Fibroblast of lung (primary cell): Measurements from ENCODE around the gene MID1. TPM values are rescaled to one million over a fixed set of nuclear protein-coding genes. Genes with fewer than 3 reads are reported as not detected.
A peak's percentile ranks its signal among the peaks of the same experiment; 100 is the strongest.

ENCODE experiments used
- DNase-seq, 2 donors: peaks; one replicate each; pipeline versions ENCODE4 v3.0.0 to v3.0.0-alpha.2; 2010; ENCODE audit warnings: low read depth in 2 of 2
- H2AFZ ChIP-seq: 2 replicates; pipeline ENCODE4 v1.5.1; 2012; ENCODE audit warnings: low read length, control low read depth, inconsistent platforms
- H3K27ac ChIP-seq: 2 replicates; pipeline ENCODE4 v1.5.1; 2011; ENCODE audit warnings: low read length, control low read depth; ENCODE audit not compliant: insufficient read depth
- H3K27me3 ChIP-seq: 2 replicates; pipeline ENCODE4 v1.5.1; 2011; ENCODE audit warnings: mild to moderate bottlenecking, low read length; ENCODE audit not compliant: control insufficient read depth, insufficient read depth
- H3K36me3 ChIP-seq: 2 replicates; pipeline ENCODE4 v1.5.1; 2011; ENCODE audit warnings: low read length; ENCODE audit not compliant: control insufficient read depth, insufficient read depth
- H3K4me1 ChIP-seq: 2 replicates; pipeline ENCODE4 v1.5.1; 2011; ENCODE audit warnings: low read length; ENCODE audit not compliant: control insufficient read depth, insufficient read depth; ENCODE audit errors: extremely low read depth
- H3K4me2 ChIP-seq: 2 replicates; pipeline ENCODE4 v1.5.1; 2011; ENCODE audit warnings: low read length, control low read depth; ENCODE audit not compliant: insufficient read depth; ENCODE audit errors: extremely low read depth
- H3K4me3 ChIP-seq, 4 experiments: fragments of 200-600 bp in 1 of 4; sonication (generic) in 1 of 4; replicated peaks in 1 of 4; 2 replicates each; pipeline ENCODE4 v1.5.1; 2011 to 2016; ENCODE audit warnings: low read length in 4 of 4, low read depth in 3 of 4, mild to moderate bottlenecking in 3 of 4, control low read depth in 2 of 4, inconsistent platforms in 1 of 4, mixed read lengths in 1 of 4; ENCODE audit not compliant: insufficient read depth in 1 of 4; ENCODE audit errors: control extremely low read depth in 1 of 4
- H3K79me2 ChIP-seq: 2 replicates; pipeline ENCODE4 v1.5.1; 2012; ENCODE audit warnings: mild to moderate bottlenecking, low read length, inconsistent platforms; ENCODE audit not compliant: control insufficient read depth, insufficient read depth
- H3K9ac ChIP-seq: 2 replicates; pipeline ENCODE4 v1.5.1; 2011; ENCODE audit warnings: mild to moderate bottlenecking, low read length, control low read depth; ENCODE audit not compliant: insufficient read depth
- H3K9me3 ChIP-seq: 2 replicates; pipeline ENCODE4 v1.5.1; 2012; ENCODE audit warnings: low read depth, low read length; ENCODE audit not compliant: control insufficient read depth, insufficient read depth
- H4K20me1 ChIP-seq: 2 replicates; pipeline ENCODE4 v1.5.1; 2011; ENCODE audit warnings: low read length; ENCODE audit not compliant: control insufficient read depth, insufficient read depth; ENCODE audit errors: extremely low read depth
- EZH2 ChIP-seq: IDR thresholded peaks from 2 replicates; pipeline ENCODE4 v1.5.1; 2012; ENCODE audit warnings: low read length, control low read depth, mild to moderate bottlenecking; ENCODE audit errors: missing control alignments
- polyA plus RNA-seq, 2 donors: library from polyadenylated mRNA; depleted of rRNA in 1 of 2; stranded (reverse) in 1 of 2; unstranded in 1 of 2; fragments of >200 nt; gene quantifications; 2 replicates each; pipeline ENCODE4 v1.2.1, GENCODE V29; 2011 to 2012; ENCODE audit warnings: missing spikeins in 1 of 2
- total RNA-seq: library from RNA; depleted of rRNA; stranded (reverse); fragments of >200 nt; gene quantifications from 2 replicates; pipeline ENCODE4 v1.2.1, GENCODE V29; 2014
- TF ChIP-seq, protein P1 (sequence below), 2 donors: IDR thresholded peaks in 1 of 2; conservative IDR thresholded peaks in 1 of 2; 1 replicate in 1 of 2; 2 replicates in 1 of 2; pipeline ENCODE4 v1.5.1; 2011 to 2012; ENCODE audit warnings: low read length in 2 of 2, control low read depth in 1 of 2, inconsistent platforms in 1 of 2, low read depth in 1 of 2, mild to moderate bottlenecking in 1 of 2

Gene MID1
- total and polyA plus RNA-seq, 2 donors (not counting 1 experiment from before 2014, with no cell fraction given): 20.3 to 27.7 TPM

- no peak overlapping the region for H2AFZ ChIP-seq
- DNase-seq: peak; percentile 15 to 76
These were observed 28.2 kb upstream of the MID1 start for GRCh38 chrX:10648614-10649013.

DNA sequence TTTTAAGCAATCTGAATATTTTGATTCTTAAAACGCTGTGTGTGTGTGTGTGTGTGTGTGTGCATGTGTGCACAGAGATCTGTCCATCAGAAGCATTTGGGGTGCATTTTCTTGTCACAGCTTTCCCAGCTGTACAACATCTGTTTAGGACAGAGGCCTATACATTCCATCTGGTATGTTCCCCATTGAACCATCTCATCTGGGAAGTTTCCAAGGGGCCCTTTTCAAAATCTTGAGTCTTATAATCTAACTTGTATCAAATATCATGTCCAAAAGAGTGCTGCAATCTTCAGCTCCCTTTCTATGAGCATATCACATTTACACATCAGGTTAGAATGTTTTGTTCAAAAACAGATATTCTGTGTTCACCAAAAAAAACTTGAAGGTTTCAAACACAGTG lies 16.5 kb upstream of the MID1 start:
- no peak overlapping the region for H3K4me2 ChIP-seq
- peaks cover 2% of the 10 kb centered on the region for H3K4me1 ChIP-seq
- no peak overlapping the region for H2AFZ ChIP-seq
- H3K27ac ChIP-seq: no peak overlapping the region
- peak in 1 of 2 donors; percentile 30 for DNase-seq
- no peak overlapping the region for H3K9ac ChIP-seq
- H3K9me3 ChIP-seq: no peaks in the 10 kb centered on the region
- H3K27me3 ChIP-seq: no peaks in the 10 kb centered on the region
- no peaks in the 10 kb centered on the region for H3K36me3 ChIP-seq
- no peak overlapping the region for H3K4me3 ChIP-seq
- TF ChIP-seq EZH2: no peak
- TF ChIP-seq, protein P1, sequence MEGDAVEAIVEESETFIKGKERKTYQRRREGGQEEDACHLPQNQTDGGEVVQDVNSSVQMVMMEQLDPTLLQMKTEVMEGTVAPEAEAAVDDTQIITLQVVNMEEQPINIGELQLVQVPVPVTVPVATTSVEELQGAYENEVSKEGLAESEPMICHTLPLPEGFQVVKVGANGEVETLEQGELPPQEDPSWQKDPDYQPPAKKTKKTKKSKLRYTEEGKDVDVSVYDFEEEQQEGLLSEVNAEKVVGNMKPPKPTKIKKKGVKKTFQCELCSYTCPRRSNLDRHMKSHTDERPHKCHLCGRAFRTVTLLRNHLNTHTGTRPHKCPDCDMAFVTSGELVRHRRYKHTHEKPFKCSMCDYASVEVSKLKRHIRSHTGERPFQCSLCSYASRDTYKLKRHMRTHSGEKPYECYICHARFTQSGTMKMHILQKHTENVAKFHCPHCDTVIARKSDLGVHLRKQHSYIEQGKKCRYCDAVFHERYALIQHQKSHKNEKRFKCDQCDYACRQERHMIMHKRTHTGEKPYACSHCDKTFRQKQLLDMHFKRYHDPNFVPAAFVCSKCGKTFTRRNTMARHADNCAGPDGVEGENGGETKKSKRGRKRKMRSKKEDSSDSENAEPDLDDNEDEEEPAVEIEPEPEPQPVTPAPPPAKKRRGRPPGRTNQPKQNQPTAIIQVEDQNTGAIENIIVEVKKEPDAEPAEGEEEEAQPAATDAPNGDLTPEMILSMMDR (conservative IDR thresholded peaks at IDR 0.05 in 1 of 2, IDR thresholded peaks at IDR 0.05 in 1 of 2; ENCODE audit: low read depth in 1 of 2, low read length in 2 of 2): no peak
- H3K79me2 ChIP-seq: no peaks in the 10 kb centered on the region
- H4K20me1 ChIP-seq: no peaks in the 10 kb centered on the region

More at GRCh38 chrX:10648614-10649013, 28.2 kb upstream of the MID1 start:
- Histone ChIP-seq H3K36me3 (no peaks in the 10 kb centered on the region), H3K79me2 (no peaks in the 10 kb centered on the region), H3K4me1 (no peaks in the 10 kb centered on the region), H3K27ac (no peak overlapping the region), H3K4me2 (no peak overlapping the region), H3K4me3 (no peak overlapping the region), H3K9me3 (no peaks in the 10 kb centered on the region), H4K20me1 (no peaks in the 10 kb centered on the region), H3K9ac (no peak overlapping the region), H3K27me3 (no peaks in the 10 kb centered on the region)
- TF ChIP-seq EZH2: no peak

DNA sequence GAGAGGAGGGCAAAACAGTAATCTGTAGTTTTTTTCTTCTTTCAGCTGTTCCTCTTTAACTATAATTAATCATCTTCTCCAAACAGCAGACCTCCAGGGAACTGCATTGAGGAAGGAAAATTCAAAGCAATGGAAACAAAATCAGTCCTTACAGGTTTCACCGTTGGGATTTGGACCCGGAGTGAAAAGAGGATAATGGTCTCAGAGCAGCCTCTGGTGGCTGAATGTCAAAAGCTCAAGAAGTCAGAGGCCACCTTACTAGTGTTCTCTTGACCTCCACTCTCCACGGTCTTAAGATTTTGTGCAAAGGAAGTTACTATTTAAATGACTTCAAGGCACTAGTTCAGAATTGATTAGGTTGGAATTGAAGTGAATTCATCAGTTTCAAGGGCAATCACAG lies 16.0 kb upstream of the MID1 start:
- DNase-seq: peak; percentile 55 to 78
- Histone ChIP-seq H3K9ac (no peak overlapping the region), H3K4me3 (peak overlapping the region in 2 of 4 experiments; percentile 14 to 16)

More for the DNA sequence above, 16.0 kb upstream of the MID1 start:
- H4K20me1 ChIP-seq: no peaks in the 10 kb centered on the region
- H3K4me1 ChIP-seq: peaks cover 2% of the 10 kb centered on the region
- H2AFZ ChIP-seq: no peak overlapping the region
- H3K4me2 ChIP-seq: peak overlapping the region; percentile 23
- H3K79me2 ChIP-seq: no peaks in the 10 kb centered on the region
- no peaks in the 10 kb centered on the region for H3K36me3 ChIP-seq
- H3K27me3 ChIP-seq: no peaks in the 10 kb centered on the region
- TF ChIP-seq, protein P1 (conservative IDR thresholded peaks at IDR 0.05 in 1 of 2, IDR thresholded peaks at IDR 0.05 in 1 of 2; ENCODE audit: low read depth in 1 of 2, low read length in 2 of 2): peak; percentile 69 to 72
- TF ChIP-seq EZH2: no peak
- no peaks in the 10 kb centered on the region for H3K9me3 ChIP-seq
- no peak overlapping the region for H3K27ac ChIP-seq
